GM12865 (cell line): ENCODE data around the gene EPHB1.

Experiments
- DNase-seq: peaks from one replicate; pipeline ENCODE4 v3.0.0; 2010; ENCODE audit warnings: low read depth
- H3K4me3 ChIP-seq: 2 replicates; pipeline ENCODE4 v1.5.1; 2011; ENCODE audit warnings: mild to moderate bottlenecking, low read depth, low read length, control low read depth
- CTCF ChIP-seq: IDR thresholded peaks from 2 replicates; pipeline ENCODE4 v1.5.1; 2011; ENCODE audit warnings: low read length, control low read depth, low read depth, inconsistent platforms; ENCODE audit not compliant: insufficient read depth; ENCODE audit errors: missing control alignments

EPHB1 gene

GRCh38 chr3:134931045-134931785, 136.2 kb downstream of the EPHB1 start:
- TF ChIP-seq CTCF, result no peak
- H3K4me3 ChIP-seq, result no peak overlapping the region
- DNase-seq, result no peak

- TF ChIP-seq CTCF, result no peak
- no peak for DNase-seq
- H3K4me3 ChIP-seq, result no peak overlapping the region
These were observed 137.0 kb downstream of the EPHB1 start for GRCh38 chr3:134932035-134932434.

- no peak overlapping the region for H3K4me3 ChIP-seq
- no peak for DNase-seq
- no peak for TF ChIP-seq CTCF
These were observed 138.9 kb downstream of the EPHB1 start for GRCh38 chr3:134933997-134934396.

- no peak for DNase-seq
- TF ChIP-seq CTCF, result no peak
- H3K4me3 ChIP-seq, result no peak overlapping the region
These were observed 139.9 kb downstream of the EPHB1 start for GRCh38 chr3:134934933-134935332.

GRCh38 chr3:134937256-134938028, 142.4 kb downstream of the EPHB1 start:
- no peak overlapping the region for H3K4me3 ChIP-seq
- DNase-seq, result no peak
- no peak for TF ChIP-seq CTCF

GRCh38 chr3:134938029-134938525, 143.0 kb downstream of the EPHB1 start:
- no peak for TF ChIP-seq CTCF

More at GRCh38 chr3:134938029-134938525, 143.0 kb downstream of the EPHB1 start:
- no peak overlapping the region for H3K4me3 ChIP-seq
- DNase-seq, result no peak
